NT2/D1 (cell line): Measurements from ENCODE around the gene CRTAC1.

Experiments
- YY1 ChIP-seq: IDR thresholded peaks from 2 replicates; pipeline ENCODE4 v1.6.1; 2011; ENCODE audit not compliant: insufficient read length, insufficient read depth
- ZNF274 ChIP-seq: IDR thresholded peaks from 2 replicates; pipeline ENCODE4 v1.6.1; 2011; ENCODE audit warnings: mild to moderate bottlenecking, low read depth, low read length

DNA sequence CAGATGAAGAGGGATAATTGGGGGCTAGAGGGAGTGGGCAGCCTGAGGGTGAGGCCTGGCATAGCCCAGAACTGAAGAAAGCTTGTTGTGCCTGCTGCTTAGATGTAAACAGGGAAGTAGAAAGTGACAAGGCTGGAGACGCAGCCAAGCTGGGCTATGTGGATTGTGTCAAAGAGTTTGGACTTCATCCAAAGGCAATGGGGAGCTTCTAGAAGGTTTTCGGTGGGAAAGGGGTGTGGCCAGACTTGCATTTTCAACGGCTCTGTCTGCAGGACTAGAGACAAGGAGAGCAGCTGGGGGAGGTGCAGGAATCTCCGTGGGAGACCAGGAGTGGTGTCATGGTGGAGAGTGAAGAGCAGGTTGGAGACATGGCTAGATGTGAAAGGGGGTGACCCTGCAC lies 132.0 kb downstream of the CRTAC1 start:
- TF ChIP-seq YY1: no peak
- TF ChIP-seq ZNF274: no peak
